NCI-H524 (cell line): ENCODE measurements around the gene STK32B.
A peak's percentile ranks its signal among the peaks of the same experiment; 100 is the strongest.
"Not testable (repeated sequence)": the region's sequence is repeated elsewhere in the genome, so short reads cannot be mapped to it uniquely, and the experiment has no call there.

ENCODE experiments used
- DNase-seq, 2 experiments: peaks; one replicate each; lab custom pipeline; 2025; lab: John Stamatoyannopoulos, UW

The STK32B gene

DNA sequence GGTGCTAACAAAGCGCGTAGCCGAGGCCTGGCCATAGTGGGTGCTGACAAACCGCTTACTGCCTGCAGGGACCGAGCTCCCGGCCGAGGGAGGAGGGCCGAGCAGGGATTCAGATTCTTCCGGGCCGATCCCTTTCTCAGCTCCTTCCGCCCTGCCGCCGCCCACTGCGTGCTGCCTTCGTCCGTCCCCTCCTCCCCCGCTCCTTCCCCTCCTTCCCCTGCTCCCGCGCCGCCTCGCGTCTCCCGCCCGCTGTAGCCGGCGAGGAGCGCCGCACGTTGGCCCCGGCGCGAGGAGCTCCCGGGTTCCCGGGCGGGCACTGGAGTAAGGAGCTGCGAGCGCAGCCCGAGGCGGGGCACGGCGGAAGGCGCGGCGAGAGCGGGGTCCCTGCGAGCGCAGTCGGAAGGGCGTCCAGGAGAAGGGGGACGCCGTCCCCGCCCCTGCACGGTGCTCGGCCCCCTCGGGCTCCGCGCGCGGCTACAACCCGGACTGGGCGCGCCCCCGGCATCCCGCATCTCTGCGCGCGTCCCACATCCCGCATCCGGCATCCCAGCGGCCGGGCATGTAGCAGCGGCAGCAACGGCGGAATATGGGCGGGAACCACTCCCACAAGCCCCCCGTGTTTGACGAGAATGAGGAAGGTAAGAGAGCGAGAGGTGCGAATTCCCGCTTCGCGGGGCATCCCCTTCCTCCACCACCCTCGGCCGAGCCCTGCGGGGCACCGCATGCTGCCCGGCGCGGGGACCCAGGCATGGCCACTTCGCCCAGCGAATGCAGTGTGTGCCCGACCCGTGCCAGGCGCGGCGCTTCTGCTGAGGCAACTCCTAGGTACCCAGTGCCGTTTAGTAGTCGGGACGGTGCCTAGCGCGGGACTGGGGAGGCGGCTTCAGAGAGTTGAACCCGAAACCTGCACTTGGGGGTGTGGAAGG lies at the start of gene STK32B:
Gene STK32B, plus strand, starts transcription at position 203 of the 926 bp plus-strand sequence.
- peak; percentile 45 to 71 for DNase-seq

DNA sequence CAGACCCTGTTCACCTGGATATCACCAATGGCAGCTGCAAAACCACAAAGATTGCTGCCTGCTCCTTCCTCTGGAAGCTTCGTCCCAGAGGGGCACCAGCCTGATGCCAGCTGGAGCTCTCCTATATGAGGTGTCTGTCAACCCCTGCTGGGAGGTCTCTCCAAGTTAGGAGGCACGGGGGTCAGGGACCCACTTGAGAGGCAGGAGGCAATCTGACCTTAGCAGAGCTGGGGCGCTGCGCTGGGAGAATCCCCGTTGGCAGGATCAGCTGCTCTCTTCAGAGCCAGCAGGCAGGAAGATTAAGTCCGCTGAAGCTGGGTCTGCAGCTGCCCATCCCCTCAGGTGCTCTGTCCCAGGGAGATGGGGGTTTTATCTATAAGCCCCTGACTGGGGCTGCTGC lies 49.6 kb upstream of the STK32B start:
- DNase-seq: peak; percentile 24 to 65

DNA sequence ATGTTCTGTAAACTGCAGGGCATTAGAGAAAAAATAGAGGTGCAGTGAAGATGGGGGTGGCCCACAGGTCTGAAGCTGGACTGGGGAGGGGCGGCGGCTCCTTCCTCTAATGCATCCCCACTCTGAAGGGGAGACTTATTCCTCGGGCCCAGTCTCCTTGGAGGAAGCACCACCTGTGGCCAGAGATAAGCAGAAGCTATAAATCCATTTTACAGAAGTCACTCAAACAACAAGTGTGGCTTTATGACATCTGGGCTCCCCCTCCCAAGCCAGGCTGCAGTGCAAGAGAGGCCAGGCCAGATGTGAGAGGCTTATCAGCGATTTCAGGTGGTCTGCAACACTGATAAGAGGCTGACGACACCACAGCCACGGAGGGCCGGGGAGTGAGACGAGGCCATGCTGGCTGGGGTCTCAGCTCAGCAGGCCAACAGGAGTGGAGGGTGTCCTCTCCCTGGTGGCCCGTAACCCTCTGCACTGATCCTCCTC lies 47.9 kb upstream of the STK32B start:
- no peak for DNase-seq

DNA sequence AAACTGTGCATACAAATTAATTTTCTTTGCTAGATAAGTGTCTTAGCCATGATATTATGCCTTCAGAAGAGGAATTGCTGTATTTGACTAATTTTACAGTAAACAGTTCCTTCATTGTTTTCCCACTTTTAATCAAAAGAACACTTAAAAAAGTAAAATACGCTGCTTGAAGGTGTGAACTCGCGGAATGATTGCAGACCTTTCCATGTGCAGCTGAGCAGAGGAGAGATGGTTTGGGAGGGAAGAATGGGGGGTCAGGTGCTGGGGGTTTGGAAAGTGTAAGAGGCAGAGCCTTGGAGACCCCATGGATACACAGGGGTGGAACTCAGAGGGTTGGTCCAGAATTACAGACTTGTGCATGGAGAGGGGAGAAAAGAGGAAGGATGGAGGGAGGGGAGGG lies 47.4 kb upstream of the STK32B start:
- no peak for DNase-seq

DNA sequence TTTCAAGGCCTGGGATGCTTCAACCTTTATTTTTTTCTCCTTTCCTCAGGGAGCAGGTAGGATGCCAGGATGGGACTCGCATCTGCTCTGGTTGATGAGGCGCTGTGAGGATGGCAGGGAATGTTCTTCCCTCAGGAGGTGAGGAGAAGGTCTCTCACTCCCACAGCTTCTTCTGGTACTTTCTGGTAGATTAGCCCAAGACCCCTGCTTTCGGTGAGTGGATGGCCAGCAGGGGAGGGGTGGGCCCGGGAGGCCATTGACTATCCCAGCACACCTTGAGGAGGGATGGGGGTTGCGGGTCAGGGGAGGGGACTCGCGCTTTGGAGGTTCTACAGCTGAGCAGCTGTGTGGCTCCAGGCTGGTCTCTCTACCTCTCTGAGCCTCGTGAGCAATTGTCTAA lies 46.8 kb upstream of the STK32B start:
- no peak for DNase-seq

DNA sequence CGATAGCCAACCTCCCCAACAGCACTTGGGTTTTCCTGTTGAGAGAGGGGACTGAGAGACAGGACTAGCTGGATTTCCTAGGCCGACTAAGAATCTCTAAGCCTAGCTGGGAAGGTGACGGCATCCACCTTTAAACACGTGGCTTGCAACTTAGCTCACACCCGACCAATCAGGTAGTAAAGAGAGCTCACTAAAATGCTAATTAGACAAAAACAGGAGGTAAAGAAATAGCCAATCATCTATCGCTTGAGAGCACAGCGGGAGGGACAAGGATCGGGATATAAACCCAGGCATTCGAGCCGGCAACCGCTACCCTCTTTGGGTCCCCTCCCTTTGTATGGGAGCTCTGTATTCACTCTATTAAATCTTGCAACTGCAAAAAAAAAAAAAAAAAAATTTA lies 44.3 kb upstream of the STK32B start:
- not testable (repeated sequence) for DNase-seq

DNA sequence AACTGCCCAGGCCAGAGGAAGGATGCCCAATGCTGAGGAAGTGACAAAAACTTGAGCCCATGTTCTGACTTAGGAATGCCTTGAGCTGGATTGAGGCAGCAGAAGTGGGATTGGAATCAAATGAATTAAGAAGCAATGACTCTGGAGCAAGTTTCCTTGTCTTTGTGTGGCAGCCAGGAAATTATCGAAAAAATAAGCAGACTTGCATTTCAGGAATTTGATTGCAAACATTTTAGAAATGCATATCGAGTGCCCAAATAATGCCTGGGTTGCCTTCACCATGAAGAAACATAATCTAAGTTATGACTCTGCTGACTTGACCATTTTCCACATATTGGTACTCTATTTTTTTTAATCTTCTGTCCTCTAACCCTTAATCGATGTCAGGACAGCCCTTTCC lies 41.5 kb upstream of the STK32B start:
- DNase-seq: no peak

DNA sequence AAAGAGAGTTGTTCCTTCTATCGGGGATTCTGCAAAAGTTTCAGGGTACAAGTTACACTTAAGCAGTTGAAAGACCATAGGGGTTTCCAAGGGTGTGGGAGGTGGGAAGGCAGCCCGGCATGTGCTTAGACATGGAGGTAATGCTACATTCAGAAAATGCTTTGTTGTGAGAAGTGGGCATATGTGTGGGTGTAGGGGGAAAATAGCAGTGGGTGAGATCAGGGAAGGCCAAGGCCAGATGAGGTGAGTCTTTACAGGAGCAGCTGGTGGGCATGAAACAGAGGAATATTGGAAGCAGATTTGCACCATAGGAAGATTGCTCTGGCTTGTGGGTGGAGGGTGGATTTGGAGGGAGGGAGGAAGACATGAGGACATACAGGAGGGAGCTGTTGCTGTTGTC lies 40.3 kb upstream of the STK32B start:
- DNase-seq: no peak

DNA sequence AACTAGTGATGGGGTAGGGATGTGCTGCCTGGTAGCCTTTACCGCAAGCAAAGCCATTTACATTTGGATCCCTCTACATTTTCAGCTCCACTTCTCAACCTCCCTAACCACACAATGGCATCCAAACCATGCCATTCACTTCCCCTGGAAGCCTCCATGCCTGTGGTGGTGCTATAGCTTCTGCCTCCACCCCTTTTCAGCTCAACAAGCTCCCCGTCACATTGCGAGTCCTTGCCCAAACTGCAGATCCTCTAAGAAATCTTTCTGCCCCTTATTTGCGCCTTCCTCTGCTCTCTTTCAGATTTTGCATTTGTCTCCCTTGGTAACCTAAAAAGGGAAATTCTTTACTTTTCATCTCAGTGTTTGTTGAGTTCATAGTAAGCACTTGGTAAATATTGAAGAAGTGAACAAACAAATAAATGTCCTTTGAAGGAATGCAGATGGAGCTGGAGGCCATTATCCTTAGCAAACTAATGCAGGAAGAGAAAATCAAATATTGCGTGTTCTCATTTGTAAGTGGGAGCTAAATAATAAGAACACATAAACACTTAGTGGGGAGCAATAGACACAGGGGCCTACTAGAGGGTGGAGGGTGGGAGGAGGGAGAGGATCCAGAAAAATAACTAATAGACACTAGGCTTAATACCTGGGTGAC lies 38.9 kb upstream of the STK32B start:
- no peak for DNase-seq

DNA sequence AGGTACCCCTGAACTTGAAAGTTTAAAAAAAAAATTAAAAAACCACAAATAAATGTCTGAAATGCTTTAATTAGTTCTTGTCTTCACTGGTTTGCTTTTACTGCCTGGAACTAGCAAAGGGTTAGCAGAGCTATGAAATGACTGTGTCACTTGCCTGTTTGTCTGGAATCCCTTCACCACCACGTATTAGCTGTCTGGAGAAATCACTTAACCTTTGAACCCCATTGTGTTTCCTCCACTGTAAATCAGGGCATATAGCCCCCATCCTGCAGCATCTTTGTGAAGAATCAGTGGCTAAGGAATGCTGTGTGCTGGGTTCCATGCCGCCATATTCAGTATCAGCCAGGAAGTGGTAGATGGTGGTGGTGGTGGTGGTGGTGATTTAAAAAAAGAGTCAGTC lies 38.3 kb upstream of the STK32B start:
- DNase-seq: no peak

DNA sequence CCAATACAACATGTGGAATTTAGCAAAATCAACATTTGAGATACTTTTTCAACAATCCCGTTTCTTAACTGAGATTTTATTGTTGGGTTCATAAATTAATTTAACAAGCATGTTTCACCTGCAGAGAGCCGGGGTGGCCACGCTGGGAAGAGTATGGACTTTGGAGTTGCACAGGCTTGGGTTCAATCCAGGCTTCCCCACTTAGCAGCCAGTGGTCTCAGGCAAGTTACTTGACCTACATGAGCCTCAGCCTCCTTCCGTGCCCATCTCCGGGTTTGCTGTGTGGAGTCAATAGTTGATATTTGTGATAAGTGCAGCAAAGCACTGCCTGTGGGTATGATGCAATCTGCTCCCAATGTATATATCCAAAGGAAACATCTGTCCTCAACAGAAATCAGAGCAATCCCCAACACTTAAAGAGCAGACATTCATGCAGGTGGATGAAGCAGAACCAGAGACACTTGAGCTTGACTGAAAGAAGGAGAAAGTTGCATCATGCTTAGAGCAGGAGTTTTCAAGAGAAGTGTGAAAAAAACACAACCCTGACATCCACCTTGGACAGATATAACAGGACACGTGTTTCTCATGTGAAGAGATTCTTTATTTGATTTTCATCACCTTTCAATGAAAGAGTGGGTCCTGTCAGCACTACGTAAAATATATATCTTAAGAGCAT lies 37.1 kb upstream of the STK32B start:
- DNase-seq: peak in 1 of 2 experiments; percentile 55

DNA sequence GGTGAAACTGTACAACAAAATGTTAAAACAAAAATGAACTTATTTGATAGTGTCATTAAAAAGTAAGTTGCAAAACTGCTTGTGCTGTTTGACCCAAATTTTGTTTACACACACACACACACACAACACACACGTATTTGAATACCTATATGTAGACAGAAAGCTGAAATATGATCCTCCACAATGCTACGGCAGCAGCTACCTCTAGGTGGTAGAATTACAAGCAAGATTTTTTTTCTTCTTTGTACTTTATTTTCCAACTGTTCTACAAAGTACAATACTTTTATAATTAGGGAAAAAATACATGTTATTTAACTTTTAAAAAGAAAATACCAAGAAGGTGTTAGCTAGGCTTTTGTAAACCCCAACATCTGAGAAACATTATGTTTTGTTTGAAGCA lies 33.2 kb upstream of the STK32B start:
- peak in 1 of 2 experiments; percentile 18 for DNase-seq

DNA sequence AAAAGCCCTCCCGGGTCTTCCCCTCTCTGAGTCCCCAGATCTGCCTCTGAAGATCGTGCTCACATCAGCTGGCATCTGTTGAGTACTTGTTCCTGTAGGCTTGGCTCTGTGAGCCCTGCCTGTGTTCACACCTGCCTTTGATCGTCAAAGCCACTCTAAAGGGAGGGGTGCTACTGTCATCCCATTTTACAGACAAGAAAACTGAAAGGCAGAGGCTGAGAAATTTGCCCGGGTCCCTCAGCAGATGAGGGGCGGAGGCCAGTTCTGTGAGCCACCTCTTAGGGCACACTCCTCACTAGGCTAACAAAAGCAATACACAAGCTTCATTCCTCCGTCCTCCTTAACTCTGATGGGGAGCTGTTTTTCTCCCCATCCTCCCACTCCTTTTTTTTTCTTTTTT lies 32.7 kb upstream of the STK32B start:
- peak in 1 of 2 experiments; percentile 41 for DNase-seq

DNA sequence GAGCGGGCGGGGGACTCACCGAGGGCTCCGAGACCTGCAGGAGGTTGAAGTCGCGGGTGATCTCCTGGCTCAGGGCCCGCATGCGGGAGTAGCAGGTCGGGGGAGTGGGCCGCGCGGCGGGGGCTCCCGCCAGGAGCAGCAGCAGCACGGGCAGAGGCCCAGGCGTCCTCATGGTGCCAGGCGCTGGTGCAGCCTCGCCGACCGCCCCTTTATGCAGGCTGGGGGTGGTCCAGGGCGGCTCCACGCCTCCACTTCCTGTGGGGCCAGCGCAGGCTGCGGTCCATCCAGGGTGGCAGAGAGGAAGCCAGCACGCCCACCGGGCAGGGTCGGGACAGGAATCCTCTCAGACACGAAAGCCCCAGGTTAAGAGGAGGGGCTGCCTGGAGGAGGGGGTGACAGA lies 32.0 kb upstream of the STK32B start, which contains the start of gene CYTL1:
Gene CYTL1, minus strand, starts transcription at position 185 of the 400 bp plus-strand sequence. Its CDS starts 13 bp downstream, at position 172.
- DNase-seq: no peak

DNA sequence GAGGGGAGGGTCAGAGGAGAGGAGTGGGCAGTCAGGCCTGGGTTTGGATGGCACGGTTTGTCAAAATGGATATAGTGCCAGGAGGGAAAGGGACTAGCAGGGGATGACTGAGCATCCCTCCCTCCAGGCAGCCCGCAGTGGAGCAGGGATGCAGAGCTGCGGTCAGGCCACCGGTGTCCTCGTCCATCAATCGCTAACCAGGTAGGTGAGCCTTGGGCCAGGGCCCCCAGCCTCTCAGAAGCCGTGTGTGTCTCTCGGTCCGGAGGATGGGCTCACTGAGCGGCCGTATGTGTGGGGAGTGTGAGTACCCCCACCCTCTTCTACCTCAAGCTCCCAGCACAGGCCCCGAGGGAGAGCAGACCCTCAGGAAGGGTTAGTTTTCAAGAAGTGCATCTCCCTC lies 31.5 kb upstream of the STK32B start:
- no peak for DNase-seq

DNA sequence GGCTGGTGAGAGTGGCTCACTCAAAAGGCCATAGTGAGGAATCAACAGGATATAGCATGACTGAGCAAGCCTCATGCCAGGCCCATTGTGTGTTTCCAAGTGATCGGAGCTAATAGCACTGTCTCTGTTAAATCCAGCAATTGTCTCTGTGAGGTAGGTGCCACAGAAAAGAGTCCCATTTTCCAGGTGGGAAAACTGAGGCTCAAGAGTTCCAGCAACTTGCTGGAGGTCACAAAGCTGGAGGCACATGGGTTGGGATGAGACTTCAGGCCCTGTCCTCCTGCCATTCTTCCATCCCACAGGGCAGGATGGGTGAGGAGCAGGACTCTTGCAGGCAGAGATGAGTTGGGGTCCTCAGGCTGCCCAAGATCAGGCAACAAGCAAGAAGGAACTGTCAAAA lies 30.9 kb upstream of the STK32B start:
- no peak for DNase-seq

DNA sequence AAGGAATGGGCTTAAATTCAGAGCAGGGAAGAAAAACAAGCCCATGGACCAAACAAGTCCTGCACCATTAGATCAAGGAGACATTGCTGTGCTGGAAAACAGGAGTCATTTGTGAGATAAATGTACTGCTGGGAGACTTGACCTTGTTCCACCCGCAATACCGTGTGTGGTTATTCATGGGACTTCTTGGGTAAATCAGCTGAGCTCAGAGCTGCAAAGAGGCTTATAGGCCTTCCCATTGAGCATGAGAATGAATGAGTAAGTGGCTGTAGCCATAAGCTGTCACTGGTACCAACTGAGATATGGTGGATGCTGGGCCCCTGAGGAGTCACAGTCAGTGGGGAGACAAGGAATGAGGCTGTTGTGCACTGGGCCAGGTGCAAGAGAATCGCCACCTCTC lies 29.7 kb upstream of the STK32B start:
- no peak for DNase-seq

DNA sequence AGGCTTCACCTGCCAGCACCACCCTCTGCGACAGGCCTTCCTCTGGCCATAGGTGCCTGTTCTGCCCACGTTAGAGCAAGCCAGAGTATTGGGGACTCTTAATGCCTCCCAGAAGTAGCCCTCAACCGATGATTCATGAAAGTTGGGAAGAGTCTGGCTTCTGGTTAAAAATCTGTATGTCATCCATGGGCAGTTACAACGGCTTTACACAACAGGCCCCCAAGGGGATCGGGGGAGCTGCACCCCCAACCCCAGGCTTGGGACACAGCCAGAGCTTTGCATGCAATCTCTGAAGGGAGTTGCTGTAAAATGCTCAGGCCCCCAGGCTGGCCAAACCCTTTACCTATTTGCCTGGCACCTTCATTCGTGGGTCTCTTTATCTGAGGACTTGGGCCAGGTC lies 26.6 kb upstream of the STK32B start:
- no peak for DNase-seq

DNA sequence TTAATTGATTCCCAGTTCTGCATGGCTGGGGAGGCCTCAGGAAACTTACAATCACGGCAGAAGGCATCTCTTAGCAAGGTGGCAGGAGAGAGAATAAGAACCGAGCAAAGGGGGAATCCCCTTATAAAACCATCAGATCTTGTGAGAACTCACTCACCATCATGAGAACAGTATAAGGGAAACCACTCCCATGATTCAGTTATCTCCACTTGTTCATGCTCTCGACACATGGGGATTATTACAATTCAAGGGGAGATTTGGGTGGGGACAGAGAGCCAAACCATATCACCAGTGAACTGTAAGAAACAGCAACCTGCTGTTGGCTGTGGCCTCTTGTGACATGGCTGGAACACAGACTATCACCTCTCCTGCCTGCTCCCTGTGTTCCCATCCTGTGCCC lies 24.9 kb upstream of the STK32B start:
- no peak for DNase-seq

DNA sequence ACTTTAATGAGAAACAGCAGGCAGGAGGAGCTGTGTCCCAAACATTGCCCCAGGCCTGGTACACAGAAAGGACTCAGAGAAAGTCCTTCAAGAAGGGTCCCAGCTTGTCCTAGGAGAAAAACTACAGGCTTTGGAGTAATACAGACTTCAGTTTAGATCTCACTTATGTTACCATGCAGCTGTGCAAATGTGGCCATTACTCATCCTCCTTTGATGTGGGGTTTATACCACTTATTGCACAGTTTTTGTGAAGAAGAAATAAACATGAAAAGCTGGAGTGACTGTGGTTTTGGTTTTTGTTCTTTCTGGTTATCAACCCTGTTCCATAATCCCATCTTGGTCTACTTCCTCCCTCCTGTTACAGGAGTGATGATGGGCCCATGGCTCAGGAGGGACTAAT lies 23.9 kb upstream of the STK32B start:
- no peak for DNase-seq

DNA sequence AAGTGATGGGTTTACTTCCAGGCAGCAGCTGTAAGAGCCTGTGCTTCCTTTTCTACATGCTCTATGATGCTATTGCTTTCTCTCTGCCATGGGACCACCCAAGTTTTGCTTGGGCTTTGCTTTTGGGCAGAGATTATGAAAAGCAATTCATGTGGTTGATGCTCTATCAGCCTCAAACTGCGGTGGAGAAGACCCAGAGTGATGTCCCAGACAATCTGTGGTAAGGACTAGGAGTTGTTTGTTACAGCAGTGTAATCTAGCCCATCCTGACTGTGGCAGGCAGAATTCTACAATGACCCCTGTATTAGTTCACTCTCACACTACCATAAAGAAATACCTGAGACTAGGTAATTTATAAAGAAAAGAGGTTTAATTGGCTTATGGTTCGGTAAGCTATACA lies 22.8 kb upstream of the STK32B start:
- no peak for DNase-seq

DNA sequence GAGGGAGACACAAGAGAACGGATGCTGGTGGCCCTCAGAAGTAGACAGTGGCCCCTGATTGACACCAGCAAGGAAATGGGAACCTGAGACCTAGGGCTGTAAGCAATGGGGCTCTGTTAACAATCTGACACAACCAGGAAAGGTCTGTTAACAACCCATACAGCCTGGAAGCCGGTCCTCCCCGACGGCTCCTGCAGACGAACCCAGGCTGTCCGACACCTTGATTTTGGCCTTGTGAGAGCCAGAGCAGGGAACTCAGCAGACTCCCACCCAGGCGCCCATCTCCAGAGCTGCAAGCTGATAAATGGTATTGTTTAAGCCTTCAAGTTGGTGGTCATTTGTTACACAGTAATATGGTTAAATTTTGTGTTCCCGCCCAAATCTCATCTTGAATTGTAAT lies 21.8 kb upstream of the STK32B start:
- DNase-seq: no peak

DNA sequence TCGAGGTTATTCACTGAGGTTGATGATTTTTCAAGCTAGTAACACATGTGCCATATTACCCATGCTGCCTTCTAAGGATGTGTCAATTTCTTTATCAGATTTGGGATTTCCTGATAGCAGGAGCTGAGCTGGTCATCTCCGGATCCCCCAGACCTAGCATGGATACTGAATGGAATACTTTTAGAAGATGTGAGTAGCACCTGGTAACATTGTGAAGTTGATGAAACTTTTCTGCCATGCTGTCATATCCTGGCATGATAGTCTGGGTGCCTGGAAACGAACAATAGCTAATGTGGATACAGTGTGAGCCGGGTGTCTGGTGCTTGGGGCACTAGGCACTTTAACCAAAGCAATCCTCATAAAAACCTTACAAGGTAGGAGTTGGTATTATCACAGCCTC lies 21.1 kb upstream of the STK32B start:
- DNase-seq: no peak
